HG02588 (cell line): ENCODE data around the gene PDRG1.

Experiments used
- ATAC-seq: cut with Tn5 transposase; IDR thresholded peaks from one replicate; pipeline ENCODE4 v1.9.1; 2021; ENCODE audit warnings: mild to moderate bottlenecking, moderate library complexity; ENCODE audit not compliant: unreplicated experiment

Gene PDRG1

DNA sequence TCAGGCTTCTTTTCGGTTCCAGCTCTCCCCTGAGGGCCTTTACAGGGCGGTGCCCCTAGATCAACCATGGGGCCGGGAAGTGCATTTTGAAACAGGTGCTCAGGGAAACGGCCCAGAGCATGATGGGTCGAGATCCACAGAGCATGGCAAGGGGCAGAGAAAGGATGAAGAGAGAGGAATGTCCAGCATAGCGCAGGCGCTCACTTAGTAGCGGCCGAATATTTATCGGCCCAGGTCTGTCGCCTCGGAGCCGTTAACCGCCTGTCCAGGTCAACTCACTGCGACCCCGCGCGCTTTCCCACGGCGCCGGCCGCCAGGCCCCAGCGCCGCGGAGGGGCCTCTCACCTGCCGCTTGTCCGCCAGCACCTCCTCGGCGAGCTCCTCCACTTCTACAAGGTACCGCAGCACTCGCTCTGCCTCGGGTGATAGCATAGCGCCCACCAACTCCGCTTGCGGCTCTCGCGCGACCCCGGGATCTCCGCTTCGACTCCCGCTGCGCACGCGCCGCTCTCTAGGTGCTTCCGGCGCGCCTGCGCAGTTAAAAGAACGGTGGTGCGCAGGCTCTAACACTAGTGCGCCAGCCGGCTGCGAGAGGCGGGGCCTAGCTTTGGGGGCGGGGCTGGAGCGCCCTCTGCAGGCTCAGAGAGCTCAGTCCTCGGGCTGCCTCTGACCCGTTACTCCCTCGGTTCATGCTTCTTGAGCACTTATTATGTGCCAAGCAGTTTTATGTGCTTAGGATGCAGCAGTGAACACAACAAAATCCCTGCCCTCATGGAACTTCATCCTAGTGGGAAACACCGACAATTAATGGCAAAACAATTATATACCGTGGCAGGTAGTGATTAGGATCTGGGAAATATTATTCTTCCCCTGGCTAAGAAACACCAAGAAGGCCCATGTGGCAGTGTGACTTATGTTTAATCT lies at the start of gene PDRG1:
TSS of gene PDRG1 (minus strand) at position 517 of the 924 bp plus-strand sequence. CDS start at position 432, 85 bp downstream.
- ATAC-seq: peak; percentile 87

DNA sequence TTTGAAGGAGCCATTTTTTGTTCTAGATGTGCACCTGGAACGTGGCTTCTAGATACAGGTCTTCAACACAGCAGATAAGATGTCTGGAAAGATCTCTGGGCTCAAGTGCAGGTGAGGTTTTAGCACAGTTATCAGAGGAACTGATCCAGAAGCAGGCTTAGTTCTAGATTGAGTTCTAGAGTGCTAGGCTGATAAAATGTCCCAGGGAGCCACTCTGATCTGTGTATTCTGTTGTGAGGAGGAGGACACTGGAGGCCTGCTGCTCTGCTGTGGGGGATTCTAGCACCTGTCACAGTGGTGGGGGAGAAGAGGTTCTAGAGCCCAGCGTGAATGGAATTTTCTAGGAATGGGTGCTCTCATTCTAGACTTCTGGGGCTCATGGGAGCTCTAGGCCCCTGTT lies 46.4 kb upstream of the PDRG1 start:
- no peak for ATAC-seq

DNA sequence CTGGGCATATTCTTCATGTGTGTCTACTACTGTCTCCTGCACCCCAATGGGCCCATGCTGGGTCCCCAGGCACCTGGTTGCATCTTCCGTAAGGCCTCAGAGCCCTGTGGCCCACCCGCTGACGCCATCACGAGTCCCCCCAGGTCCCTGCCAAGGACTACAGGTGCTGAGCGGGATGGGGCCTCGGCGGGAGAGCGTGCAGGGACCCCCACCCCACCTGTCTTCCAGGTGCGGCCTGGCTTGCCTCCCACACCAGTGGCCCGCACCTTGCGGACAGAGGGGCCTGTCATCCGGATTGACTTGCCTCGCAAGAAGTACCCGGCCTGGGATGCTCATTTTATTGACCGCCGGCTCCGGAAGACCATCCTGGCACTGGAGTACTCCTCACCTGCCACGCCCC lies 45.1 kb upstream of the PDRG1 start:
- no peak for ATAC-seq

DNA sequence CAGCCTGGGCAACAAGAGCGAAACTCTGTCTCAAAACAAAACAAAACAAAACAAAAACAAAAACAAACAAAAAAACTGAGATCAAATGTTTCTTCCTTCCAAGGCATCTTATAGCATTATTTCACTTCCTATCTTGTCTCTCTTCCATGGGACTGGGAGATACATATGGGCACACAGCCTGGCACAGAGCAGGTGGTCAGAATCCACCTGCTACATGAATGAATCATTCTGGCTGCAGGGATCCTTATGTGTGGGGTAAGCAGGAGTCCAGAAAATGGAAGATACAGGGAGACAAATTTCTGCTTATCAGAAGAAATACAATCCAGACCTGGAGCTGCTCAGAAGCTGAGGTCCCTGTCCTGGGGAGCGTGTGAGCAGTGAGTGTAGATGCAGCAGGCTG lies 40.2 kb upstream of the PDRG1 start:
- no peak for ATAC-seq

DNA sequence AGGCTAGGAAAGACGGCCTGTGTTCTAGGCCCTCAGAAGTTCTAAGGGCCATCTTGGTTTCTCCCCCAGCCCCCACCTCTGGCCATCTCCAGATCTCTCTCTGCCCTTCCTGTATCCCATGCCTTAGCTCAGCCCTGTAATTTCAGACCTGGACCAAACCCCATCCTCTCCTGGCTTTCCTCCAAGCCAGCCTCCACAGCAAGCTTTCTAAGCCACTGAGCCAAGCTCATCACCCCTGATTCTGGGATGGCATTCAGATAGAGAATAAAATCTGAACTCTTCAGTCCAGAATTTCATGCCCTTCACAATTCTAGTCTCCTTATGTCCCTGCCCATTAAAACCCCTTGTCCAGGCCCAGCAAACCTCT lies 39.5 kb upstream of the PDRG1 start:
- no peak for ATAC-seq

DNA sequence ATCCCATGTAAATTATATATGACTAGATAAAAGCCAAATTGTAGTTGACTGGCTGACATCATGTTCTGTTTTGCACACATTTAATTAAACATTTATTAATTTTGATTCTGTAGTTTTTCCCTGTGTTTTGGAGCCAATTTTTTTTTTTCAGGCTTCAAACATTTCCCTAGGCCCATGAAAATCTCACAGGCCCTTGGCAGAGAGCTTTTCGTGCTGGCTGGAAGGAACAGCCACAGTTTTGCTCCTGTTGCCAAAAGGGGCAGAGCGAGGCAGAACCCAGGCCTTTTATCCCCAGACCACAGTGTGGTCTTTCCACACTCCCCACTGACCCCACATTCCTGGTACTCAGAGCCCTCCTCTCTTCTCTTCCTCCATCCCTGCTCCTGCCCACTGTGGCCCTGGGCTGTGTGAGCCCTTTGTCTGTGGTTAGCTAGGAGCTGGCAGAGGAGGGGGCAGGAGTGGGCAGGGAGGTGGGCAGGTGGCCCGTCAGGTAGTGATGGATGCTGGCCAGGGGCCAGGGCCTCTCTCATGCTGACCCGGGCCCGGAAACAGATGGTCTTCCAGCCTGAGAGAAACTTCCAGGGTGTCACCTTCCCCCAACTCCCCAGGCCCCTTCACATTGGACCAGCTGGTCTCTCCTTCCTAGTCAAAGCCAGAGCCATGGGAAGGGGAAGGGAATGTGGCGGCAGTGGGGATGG lies 38.9 kb upstream of the PDRG1 start:
- ATAC-seq: no peak

DNA sequence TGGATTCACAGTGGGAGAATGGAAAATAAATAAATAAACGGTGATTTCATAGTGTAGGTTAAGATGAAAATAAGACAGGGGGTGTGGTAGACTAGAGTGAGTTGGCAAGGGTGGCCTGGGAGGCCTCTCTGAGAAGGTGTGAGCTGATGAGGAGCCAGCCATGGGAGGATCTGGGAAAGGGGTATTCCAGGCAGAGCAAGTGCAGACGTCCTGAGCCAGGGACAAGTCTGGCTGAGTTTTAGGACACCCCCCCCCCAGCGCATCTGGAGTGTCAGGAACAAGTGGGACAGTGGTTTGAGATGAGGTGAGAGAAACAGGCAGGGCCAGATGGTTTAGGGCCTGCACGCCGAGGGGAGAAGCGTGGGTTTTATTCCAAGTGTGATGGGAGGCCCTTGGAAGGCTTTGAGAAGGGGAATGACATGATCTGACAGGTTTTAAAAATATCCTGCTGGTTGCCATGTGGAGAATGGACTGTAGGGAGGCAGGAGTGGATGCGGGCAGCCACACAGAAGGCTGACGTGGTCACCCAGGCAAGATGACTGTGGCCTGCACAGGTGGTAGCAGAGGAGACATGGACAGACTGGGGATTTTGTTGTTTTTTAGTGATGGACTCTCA lies 37.3 kb upstream of the PDRG1 start:
- ATAC-seq: no peak

DNA sequence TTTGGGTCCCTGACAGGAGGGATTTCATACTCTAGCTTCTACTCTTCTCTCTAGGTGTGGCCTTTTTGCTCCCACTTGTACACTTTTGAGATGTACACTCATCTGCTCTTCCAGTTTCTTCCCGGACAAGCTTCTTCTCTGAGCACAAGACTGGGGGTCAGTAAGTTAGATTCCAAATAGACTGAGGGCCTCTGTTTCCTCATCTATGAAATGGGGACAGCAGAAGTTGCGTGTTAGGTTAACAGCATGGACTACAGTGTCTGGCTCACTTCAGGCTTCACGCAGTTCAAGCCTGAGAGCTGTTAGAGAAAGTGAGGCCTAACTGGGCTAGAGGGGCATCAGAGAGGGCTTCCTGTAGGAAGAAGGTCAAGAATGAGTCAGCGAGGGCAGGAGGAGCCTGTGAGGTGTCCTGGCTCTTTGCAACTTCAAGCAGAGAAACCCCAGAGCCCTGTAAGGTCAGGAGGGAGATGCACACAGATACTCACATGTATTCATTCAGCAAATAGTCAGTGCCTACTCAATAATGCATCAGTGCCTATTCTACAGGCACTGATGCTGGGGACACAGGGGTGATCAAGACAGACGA lies 36.7 kb upstream of the PDRG1 start:
- no peak for ATAC-seq

DNA sequence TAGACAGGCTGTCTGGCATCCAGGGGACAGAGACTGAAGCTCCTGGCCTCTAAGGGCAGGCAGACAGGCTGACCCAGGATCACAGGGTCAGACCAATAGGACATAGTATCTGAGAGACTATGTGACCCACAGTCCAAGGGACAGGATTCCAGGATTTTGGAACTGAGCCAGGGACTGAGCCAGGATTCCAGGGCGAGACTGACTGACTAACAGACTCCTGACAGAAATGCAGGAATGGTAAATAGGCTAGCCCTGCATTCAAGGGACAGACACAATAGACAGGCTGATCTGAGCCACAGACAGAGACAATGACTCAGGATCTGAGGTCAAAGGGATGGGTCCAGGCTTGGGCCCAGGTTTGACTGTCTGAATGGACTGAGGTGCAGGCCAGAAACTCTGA lies 35.9 kb upstream of the PDRG1 start:
- no peak for ATAC-seq

DNA sequence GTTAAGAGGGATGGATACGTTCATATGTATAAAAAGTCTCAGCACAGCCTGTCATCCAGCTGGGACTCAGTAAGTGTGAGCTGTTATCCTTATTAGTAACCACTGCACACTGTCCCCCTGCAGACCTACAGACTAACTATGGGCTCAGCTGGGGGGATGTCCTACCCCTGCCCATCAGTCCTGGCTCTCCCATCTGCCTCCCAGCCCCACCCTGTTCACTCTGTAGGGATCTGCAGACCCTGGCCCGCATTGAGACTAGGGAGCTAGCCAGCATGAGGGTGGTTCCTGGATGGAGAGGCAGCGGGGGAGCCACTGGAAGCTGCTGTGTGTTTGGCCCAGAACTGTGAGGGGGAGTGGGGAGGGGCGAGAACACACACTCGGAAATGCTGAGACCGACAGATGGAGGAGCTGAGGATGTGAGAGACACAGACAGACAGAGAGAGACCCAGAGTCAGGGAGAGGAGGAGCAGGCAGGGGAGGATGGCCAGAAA lies 33.2 kb upstream of the PDRG1 start:
- no peak for ATAC-seq

DNA sequence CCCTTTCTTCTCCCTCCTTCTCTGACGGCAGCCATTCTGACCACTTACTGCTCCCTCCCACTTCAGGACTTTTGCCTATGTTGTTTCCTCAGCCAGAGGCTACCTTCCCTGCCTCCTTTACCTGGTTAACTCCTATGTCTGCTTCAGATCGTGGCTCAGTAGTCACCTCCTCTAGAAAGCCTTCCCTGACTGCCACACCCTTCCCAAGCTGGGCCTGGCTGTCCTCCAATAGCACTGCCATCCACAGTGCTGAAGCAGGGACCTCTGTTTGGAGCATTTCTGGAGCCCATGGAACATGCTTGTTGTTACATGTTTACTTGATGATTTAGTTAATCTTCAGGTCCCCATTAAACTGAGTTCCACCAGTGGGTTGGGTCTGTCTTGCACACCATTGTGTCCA lies 29.9 kb upstream of the PDRG1 start:
- ATAC-seq: no peak

DNA sequence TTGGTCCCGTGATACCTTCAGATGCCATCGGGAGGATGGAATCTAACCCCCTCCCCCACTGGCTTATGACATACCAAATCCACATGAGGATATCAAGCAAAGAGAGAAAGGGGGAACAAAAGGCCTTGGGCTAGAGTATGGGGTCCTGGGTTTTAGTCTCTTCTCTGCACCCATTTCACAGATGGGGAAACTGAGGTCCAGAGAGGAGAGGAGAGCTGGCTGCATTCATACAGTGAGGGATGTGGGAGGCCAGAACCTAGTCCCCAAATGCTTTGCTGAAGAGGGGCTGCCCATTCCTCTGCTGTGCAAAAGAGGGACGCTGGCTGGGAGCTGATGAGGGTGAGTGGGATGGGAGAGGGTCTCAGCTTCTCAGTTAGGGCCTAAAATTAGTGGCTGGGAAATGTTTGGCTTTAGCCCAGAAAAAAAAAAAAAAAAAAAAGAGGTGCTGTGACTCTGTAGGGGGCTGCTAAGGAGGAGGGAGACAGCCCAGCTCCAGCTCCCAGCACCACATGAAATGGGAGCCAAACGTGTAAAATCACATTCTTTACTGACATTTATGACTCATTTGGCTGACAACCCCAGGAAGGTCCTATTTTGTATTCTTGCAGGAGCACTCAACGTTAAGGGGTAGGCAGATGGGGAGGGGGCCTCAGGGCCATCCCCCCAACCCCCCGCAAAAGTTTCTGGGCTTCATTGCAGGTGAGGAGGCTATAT lies 28.0 kb upstream of the PDRG1 start:
- ATAC-seq: no peak

DNA sequence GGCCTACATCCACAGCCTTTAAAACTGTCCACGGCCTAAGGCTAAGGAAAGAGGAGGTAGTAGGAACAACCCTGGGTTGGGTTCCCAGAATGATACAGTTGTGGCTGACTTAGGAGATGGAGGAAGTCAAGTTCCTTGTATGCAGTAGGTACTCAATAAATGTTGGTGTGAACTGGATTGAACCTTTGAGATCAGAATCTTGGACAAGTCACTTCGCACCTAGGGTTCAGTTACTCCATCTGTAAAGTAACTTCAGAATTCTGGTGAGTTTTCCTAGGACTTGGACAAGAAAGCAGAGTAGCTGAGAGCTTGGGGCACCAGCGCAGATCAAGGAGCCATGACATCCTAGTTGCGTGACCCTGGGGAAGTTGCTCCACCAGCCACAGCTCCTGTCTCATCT lies 25.2 kb upstream of the PDRG1 start:
- no peak for ATAC-seq

DNA sequence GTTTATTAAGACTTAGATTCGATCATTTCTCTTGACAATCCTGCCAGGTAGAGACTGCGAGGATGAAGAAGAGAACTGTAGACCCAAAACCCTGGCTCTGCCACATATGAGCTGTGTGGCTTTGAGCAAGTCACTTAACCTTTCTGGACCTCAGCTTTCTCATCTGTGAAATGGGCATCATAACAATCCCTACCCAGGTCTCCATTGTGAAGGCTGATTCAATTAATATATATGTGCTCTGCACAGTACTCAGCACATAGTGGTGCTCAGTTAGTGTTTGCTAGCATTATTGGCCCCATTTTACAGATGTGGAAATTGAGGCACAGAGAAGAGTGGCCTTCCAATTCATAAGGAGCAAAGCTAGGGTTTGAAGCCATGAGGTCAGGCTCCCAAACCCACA lies 24.0 kb upstream of the PDRG1 start:
- no peak for ATAC-seq

DNA sequence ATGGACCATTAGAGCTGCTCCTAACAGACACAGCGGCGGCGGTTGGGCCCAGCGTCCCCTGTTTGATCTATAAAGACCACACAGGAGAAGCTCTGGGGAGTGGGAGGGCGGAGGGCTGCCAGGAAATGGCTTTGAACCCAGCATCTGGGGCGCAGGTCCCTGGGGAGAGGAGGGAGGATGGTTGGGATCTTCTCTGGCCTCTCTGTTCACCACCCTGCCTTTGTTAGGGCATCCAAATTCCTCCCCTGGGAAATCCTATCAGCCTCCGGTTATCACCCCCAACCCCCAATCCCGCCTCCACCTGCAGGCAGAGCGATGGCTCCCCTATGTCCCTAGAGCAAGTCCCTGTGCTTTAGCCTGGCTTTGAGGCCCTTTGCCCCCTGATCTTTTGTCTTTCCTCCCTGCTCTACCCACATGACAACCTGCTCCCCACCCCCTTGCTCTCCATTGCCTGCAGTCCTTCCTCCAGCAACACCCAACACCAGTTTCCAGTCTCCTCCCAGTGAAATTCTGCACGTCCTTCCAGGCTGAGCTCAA lies 23.2 kb upstream of the PDRG1 start:
- ATAC-seq: no peak

DNA sequence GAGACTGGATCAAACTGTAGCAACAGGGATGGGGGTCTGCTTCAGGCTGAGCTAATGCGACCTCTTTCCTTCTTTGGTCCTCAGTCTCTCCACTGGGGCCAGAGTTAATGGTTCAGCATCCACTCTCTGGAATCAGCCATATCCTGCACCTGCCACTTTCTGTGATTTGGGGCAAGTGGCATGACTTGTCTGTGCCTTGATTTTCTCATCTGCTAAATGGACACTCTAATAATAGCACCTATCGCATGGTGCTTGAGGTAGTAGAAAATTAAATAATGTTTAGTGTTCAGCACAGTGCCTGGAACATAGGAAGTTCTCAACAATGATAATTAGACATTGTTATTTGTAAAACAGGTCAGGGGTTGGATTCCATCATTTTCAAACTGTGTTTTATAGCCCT lies 22.4 kb upstream of the PDRG1 start:
- ATAC-seq: no peak

DNA sequence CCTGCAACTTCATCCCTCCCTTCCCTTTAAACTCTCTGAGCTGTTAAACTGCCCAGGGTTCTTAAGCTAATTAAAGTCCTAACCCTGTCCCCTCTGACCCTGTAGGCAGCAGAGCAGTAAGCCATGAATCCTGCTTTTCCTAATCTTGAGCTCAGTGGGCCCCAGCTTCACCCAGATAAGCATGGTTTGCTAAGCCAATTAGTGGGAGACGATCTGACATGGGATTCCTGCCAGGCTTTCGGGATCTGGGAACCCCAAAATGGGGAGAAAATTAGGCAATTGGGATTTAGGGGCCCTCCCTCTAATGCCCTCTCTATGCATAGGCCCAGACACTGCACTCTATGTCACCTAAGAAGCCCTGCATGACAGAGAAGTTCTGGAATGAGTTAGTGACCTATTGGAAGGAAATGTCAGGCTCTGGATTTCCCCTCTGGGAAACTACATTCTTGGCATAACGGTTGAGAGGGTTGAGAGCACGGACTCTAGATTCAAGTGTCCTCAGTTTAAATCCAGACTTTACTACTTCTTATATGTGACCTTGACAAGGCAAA lies 20.7 kb upstream of the PDRG1 start:
- ATAC-seq: no peak

DNA sequence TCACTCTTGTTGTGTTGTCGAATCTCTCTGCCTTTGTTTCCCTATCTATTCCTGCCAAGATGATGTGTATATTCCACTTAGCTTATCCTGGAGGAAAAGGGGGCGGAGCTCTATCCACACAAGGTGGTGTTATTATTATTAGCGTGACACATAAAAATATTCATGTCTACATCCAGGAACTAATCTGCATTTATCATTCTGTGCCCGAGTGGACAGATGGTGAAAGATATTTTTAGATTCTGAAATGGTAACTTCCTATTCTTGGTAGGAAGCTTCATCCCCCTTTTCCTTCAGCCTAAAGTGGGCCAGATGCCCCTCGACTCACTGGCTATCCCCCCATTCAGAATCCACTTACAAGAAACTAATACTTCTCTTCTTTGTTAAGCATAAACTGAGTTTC lies 18.1 kb upstream of the PDRG1 start:
- no peak for ATAC-seq

DNA sequence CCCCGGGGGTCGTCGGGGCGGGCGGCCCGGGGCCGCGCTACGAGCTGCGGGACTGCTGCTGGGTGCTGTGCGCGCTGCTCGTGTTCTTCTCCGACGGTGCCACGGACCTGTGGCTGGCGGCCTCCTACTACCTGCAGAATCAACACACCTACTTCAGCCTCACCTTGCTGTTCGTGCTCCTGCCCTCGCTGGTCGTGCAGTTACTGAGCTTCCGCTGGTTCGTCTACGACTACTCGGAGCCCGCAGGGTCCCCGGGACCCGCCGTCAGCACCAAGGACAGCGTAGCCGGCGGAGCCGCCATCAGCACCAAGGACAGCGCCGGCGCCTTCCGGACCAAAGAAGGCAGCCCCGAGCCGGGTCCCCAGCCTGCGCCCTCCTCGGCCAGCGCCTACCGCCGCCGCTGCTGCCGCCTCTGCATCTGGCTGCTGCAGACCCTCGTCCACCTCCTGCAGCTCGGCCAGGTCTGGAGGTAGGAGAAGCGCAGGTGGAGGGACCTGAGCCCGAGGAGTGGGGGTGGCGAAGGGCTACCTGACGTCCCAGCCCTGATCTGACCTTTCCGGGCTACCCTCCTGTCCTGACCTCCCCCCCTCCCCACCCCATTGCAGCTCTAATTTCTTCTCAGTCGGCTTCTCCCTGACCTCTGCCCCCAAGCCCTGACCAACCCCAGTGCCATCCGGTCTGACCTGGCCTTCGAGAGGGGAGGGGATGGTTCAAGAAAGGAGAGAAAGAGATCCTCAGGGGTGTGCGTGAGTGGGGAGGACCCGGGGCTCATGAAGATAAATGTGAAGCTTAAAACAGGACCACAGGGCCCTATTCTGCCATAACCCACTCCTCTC lies 16.7 kb upstream of the PDRG1 start:
- ATAC-seq: no peak
